HTERT RPE-1 (cell line): Measurements from ENCODE around the gene F12.
"Not testable (repeated sequence)": the region's sequence is repeated elsewhere in the genome, so short reads cannot be mapped to it uniquely, and the experiment has no call there.

ENCODE experiments used
- in situ Hi-C: fragments of 300-500 bp; cut with MboI; formaldehyde crosslinking; loops from 4 replicates; pipeline ENCODE4 v1.14.3; 2020; ENCODE audit warnings: low sequenced_read_pairs

The F12 gene

DNA sequence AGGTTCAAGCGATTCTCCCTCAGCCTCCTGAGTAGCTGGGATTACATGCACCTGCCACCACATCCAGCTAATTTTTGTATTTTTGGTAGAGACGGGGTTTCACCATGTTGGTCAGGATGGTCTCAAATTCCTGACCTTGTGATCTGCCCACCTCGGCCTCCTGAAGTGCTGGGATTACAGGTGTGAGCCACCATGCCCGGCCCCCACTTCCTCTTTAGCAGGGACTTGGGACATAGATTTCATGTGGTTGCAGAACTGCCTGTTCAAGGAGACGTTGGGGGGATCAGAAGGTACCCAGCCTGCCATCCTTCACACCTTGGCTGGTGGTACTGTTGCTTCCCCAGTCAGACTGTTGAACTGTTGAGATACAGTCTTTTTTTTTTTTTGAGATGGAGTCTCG is 7.7 kb upstream of the F12 start:
- in situ Hi-C loops = not testable (repeated sequence)

DNA sequence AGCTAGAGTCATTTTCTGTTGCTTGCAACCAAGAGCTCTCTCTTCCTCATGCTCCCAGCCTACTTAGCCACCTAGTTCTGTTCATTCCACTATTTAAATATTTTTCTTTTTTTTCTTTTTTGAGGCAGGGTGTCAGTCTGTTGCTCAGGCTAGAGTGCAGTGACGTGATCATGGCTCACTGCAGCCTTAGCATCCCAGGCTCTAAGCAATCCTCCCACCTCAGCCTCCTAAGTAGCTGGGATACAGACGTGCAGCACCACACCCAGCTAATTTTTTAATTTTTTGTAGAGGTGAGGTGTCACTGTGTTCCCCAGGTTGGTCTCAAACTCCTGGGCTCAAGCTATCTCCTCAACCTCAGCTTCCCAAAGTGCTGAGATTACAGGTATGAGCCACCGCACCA is 5.1 kb upstream of the F12 start:
- in situ Hi-C loops = no loop called here

DNA sequence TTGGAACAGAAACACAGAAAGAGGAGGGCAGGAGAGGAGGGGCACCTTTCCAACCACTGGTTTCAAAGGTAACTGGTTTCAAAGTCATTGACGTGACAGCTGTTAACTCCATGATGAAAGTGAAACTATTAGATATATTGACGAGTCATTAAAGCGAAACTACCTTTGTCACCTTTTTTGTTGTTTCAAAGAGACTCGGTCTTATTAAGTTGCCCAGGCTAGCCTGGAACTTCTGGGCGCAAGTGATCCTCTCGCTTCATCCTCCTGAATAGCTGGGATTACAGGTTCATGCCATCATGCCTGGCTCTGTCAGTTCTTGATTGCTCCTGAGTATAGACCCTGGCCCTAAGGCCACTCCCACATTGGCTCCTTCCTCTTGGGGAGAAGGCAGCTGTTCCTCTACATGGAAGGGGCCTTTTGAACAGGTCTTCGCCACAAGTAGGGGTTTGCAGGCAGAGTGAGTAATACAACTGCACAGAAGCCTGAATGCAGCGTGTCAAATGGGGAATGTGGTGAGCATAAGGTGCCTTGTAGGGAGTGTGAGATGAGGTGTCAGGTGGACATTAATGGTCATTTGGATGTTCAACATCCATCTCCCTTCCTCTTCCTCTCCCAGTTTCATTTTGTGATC is 3.4 kb upstream of the F12 start:
- in situ Hi-C loops = no loop called here

DNA sequence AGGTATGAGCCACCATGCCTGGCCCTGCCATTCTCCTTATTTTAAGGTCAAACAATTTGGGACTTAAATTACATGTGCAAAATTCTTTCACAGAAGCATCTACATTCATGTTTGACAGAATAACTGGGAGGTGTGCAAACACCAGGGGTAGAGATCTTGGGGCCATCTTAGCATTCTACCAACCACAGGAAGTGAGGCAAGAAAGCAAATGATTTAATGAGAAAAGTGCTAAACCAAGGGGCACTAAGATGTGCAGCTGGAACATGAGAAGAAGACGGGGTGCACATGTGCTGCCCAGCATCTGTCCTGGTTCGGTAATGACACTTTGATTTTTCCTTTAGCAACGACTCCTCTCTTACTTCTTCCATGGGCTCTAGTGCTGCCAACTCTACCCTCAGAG is 1.2 kb upstream of the F12 start:
- in situ Hi-C loops = no loop called here

GRCh38 chr5:177405805-177406204 is 3.6 kb downstream of the F12 start:
- in situ Hi-C loops = no loop called here

DNA sequence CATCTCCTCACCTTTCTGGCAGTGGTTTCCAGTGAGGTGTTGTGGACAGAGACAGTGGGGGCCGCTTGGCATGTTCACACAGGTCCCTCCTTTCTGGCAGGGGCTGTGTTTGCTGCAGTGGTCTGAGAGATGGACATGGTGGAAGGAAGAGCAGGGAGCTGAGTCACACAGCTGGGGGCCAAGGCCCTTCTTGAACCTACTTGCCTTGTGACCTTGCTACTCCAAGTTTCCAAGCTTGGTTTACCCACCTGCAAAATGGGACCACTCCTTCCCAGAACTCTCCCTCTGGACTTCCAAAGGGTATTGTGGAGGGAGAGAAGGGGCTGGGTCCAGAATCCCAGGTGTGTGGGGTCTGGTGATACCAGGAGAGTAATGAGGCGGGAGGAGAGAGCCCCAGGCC is 4.1 kb downstream of the F12 start:
- in situ Hi-C loops = no loop called here

- in situ Hi-C loops = no loop called here
Observed at GRCh38 chr5:177404641-177405179, 4.7 kb downstream of the F12 start.

DNA sequence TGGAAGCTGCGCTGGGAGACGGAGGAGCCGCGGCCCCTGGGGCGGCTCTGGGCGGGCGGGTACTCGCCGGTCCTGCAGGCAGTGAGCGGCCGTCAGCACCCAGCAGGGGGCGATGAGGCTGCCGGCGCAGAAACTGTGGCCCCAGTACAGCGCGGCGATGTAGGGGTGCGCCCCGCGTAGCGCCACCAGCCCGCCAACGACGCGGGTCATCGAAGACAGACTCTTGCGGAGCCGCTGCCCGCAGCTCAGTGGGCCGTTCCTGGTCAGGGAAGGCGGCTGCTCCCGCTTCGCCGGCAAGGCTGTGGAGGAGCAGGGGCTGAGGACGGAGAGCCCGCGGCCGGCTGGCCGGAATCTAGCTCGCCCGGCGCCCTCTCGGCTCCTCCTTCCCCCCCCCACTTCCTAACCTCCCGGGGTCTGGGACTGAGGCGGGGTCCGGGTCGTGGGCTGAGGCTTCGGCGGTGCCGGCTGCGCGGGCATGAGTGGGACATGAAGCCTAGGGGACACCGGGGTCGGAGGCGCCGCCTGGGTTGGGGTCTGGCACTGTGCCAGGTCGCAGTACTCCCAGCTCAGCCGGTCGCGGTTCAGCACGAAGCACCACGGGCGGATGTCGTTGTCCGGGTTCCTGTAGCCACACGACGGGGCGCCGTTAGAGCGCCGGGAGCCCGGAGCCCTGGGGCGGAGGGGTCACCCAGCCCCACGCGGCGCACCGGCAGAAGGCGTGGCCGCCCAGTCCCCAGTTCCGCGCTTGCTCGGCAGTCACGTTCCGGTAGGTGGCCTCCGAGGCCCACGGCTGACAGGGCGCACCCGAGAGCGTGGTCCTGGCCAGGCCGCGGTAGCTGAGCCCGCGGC is 5.3 kb downstream of the F12 start:
- in situ Hi-C loops = no loop called here

DNA sequence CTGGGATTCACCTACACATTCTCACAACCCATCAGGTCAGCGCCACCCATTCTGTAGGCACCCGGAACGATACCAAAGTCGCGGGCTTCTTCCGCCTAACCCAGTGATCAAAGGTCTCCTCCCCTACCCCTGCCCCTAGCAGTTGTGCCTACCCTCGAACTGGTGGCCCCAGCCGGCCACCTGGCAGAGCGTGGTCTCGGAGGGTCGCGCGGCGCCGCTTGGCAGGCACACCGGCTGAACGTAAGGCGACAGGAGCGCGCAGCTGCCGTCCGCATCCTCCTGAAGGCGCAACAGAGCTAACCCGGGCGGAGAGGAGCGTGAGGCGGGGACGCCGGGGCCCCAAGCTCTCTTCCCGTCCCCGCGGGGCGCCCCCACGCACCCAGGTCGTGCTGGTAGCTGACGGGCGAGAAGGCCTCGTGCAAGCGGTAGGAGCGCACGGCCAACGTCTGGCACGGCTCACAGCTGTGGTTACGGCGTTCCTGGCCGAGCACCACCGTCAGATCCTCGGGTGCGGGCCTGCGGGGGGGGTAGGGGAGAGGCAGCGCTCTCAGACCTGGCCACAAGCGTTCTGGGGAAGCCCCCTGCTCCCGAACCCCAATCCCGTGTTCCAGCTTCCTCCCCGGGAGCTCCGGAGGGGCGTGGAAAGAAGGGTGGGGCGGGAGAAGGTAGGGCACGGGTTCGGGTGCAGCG is 6.1 kb downstream of the F12 start:
- in situ Hi-C loops = no loop called here

- in situ Hi-C loops = no loop called here
Observed at GRCh38 chr5:177402271-177403043, 6.9 kb downstream of the F12 start.

DNA sequence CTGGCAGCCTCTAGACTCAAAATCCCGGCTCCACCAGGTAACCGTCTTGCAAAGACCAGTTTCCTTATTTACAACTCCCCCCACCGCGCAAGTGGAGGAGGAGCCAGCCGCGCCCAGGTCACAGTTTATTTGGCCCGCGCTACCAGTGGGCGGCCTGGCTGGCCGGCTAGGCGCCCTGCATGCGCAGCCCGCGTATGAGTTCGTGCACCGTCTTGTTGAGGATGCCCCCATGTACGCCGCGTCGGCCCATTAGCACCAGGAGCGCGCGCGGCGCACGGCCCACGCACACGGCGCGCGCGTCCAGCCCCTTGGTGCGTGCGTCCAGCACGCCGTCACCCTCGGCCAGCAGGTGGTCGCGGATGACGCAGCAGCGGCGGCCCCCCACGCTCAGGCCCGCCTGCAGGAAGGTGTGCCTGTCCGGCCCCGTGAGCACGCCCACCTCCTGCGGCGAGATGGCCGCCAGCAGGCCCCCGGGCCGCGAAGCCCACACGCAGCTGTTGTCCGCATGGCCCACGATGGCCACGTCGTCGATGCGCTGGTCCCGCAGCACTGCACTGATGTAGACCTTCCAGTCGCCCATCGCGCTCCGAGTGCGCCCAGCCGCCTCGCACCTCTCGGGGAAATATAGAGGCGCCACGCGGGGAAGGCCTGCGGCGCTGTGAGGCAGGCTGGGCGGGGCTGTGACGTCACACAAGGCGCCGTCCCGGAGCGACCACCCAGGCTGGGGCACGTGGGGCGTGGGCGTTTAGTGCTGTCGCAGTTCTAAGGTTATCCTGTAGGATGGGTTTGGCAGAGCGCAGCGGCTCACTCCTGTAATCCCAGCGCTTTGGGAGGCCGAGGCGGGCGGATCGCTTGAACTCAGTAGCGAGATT is 9.1 kb downstream of the F12 start, which contains the start of gene PFN3:
Gene PFN3 (minus strand): TSS at position 665 of the 872 bp plus-strand sequence. CDS start 85 bp downstream, at position 580.
- in situ Hi-C loops = no loop called here

GRCh38 chr5:177397875-177398390 is 11.4 kb downstream of the F12 start:
- in situ Hi-C loops = no loop called here

DNA sequence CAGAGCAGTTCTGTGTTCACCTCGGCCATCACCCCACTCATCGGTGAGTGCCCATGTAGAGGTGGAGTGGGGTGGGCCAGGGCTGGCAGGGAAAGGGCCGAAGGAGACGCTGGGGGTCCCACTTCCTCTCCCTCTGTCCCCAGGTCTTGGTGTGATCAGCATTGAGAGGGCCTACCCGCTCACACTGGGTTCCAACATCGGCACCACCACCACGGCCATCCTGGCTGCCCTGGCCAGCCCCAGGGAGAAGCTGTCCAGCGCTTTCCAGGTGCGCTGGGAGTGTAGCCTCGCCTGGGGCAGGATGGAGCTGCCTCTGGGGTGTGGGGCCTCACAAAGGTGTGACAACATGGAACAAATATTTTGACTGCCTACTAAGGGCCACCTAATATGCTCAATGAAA is 12.6 kb downstream of the F12 start:
- in situ Hi-C loops = no loop called here

GRCh38 chr5:177396078-177396477 is 13.3 kb downstream of the F12 start:
- in situ Hi-C loops = no loop called here

- in situ Hi-C loops = no loop called here
Observed at GRCh38 chr5:177393990-177394389, 15.4 kb downstream of the F12 start.

DNA sequence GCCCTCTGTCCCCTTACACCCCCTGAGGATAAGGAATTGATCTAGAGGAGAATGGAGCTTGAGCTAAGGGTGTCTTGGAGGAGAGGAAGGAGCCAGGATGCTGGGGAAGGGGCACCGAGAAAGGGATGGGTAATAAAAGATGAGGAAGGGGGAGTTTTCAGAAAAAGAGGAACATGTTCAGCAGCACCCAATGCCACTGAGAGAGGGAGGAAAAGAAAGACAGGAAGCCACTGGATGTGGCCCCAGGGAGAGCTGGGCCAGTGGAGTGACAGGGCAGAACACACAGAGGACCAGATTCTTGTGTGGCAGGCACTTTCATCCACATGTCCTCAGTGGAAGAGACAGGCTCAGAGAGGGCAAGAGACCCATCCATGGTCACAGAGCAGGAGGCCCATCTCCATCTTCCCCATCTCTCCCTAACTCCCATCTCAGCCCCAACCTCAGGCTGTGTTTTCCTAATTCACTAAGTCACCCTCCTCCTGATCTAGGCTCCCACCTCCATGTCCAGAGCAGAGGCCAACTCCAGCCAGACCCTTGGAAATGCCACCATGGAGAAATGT is 16.1 kb downstream of the F12 start:
- in situ Hi-C loops = no loop called here

DNA sequence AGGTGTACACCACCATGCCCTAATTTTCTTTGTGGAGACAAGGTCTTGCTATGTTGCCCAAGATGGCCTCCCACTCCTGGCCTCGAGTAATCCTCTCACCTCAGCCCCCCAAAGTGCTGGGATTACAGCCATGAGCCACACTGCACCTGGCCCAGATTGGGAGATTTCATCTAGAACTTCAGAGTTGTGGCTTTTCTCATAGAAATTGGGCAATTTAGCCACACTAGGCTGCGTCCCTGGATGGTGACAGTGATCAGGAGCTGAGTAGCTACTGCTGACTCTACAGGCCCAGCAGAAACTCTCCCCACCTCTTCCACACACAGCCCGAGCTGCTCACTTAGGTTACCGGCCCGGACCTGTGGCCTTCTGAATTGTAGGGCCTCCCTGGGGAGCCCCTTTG is 16.6 kb downstream of the F12 start:
- in situ Hi-C loops = no loop called here

DNA sequence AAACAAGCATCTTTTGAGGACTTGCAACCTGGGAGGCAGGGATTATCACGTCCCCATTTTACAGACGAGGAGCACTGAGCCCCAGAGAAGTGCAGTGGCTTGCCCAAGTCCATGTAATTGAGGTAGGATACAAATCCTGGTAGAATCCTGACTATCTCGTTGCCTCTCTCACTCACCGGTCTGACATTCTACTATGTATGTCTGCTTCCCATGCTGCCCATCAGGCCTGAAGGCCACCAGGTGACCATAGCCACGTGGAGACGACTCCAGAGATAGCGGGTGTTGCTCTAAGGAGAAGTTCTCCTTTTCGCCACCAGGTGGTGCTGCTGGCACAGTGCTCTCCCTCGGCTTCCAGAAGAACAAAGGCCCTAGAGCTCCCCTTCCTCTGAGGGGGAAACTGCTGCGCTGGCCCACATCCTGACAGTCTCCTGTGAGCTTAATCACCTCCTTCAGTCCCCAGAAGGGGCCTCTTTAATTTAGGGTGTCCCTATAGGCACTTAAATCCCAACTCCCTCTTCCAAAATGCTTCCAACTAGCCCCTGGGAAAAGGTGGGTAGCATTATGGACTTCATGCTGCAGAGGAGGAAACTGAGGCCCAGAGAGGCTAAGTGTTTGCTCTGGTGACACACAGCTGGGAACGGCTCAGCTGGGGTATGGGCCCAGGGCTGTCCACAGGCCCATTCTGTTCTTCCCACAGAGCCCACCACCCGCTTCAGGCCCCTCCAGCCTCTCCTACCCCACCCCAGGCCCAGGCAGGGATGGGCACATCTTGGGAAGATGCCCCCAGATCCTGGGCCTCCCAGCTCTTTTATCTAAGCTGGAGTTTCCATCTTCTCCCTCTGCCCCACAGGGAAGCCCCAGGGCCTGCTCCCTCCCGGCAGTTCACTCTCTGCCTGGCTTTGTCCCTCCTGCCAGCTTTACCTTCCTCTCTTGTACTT is 18.7 kb downstream of the F12 start:
- in situ Hi-C loops = no loop called here
